GM21737 (cell line): ENCODE data around the gene IMP3.

Experiments
- ATAC-seq: cut with Tn5 transposase; IDR thresholded peaks from one replicate; pipeline ENCODE4 v1.9.1; 2021; ENCODE audit warnings: mild to moderate bottlenecking, moderate library complexity; ENCODE audit not compliant: unreplicated experiment

The IMP3 gene

GRCh38 chr15:75673426-75674235 is 33.6 kb upstream of the IMP3 start:
- no peak for ATAC-seq

DNA sequence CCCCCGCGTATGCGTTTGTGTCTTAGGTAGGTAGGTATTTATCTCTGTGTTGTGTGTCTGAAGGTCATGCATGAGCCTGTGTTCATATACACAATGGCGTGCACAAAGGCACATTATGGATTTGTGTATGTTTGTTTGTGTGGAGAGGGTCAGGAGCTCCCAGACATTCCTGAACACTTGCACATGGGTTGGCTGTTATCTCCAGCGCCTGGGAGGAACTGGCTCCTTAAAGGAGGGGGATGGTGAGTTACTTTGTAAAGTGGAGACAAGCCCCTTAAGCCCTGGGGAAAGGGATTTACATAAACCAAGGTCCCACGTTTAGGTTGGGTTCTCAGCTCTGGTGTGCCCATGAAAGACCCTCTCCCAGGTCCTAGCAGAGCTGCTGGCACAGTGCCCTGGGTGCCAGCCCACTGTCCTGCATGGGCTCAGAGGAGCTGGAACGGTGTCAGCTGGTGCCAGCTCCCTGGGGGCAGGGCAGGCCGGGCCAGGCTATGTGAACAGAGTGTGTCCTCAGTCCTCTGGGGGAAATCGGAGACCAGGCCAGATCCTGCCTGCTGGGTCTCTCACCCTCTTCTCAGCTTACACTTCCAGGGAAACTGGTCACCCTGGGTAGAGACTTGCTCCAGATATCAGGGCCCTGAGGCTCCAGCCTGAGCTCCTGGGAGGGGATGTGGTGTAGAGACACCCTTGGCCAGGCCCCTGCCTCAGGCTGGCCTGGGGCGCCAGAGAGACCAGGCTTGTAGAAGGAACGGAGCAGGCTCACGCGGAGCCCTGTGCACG is 32.8 kb upstream of the IMP3 start:
- no peak for ATAC-seq

GRCh38 chr15:75671730-75672602 is 31.9 kb upstream of the IMP3 start:
- no peak for ATAC-seq

GRCh38 chr15:75669879-75670212 is 29.8 kb upstream of the IMP3 start:
- no peak for ATAC-seq

- no peak for ATAC-seq
Observed at GRCh38 chr15:75669191-75669878, 29.3 kb upstream of the IMP3 start.

- no peak for ATAC-seq
Observed at GRCh38 chr15:75666823-75667501, 26.9 kb upstream of the IMP3 start.

DNA sequence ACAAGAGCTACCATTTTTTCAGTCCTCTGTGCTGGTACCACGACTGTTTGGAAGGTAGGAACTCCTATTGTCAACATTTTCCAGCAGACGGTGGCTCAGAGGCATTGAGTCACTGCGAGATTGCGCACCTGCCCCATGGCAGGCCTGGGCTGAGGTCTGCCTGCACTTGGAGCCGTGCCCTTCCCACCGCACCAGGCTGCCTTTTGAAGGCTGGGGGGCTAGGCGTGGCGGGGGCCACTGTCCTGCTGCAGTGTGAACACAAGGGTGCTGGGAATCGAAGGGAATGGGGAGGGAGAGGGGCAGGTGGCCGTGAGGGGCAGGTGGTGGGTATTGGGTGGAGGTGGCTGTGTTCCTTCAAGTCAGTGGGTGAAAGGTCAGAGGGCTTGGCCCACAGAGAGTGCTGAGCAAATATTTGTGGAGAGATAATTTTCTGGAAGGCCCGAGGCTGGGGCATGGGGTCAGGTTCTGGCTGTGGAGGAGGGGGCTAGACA is 24.0 kb upstream of the IMP3 start:
- no peak for ATAC-seq

GRCh38 chr15:75662823-75663519 is 22.9 kb upstream of the IMP3 start:
- ATAC-seq = no peak

GRCh38 chr15:75661756-75662140 is 21.7 kb upstream of the IMP3 start:
- ATAC-seq = no peak

DNA sequence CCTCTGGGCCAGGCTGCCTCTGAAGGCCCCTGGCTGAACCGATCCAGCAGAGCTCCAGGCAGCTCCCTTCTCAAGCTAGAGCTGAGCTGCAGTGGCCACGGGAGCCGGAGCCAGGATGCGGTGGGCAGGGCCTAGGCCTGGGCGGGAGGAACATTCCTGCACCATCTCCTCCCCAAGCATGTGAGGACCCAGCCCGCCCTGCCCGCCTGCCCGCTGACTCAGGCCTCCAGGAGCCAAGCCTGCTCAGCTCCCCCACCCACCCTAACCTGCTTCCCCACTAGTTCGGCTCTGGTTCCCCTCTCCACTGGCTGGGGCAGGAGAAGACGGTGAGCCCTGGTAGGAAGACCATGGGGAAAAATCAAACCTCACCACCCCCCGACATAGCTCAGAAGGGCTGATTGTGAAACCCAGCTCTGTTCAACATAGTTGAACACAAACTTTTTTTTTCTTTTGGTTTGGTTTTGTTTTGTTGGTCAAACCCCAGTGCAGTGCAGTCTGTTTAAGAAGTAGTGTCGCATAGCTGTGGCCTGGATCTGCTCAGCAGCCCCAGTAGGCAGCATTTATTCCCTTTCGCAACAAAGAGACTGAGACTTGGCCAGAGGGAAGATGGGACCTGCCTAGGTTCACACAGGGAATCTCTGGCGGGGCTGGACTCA is 21.2 kb upstream of the IMP3 start:
- ATAC-seq = no peak

DNA sequence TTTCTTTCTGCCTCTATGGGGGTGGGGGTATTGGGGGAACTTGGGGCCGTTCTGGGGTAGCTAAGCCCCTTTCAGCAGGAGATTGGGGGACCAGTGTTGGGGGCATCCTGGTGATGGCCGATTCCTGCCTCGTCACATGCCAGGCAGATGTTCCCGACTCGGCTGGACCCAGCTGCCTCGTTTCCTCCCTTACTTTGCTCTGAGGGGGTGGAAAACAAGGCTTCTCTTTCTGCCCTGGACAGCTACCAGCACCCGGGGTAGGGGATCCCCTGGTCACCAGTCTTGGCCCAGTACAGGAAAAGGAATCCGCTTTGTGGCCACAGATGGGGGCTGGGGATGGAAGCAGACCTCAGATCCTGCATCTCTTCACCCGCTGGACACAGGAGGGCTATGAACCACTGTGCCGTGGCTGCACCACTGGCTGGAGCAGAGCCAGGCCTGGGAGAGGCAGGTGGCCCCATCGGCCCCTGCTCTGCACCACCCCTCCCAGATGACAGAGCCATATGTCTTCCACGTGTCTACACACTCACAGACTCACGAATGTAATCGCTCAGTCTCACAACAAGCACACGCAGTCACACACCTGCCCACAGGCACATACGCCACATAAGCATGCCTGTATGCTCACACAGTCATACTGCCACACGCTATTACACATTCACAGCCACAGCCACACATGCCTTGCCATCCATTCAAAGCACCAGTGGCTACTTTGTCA is 20.1 kb upstream of the IMP3 start:
- no peak for ATAC-seq

DNA sequence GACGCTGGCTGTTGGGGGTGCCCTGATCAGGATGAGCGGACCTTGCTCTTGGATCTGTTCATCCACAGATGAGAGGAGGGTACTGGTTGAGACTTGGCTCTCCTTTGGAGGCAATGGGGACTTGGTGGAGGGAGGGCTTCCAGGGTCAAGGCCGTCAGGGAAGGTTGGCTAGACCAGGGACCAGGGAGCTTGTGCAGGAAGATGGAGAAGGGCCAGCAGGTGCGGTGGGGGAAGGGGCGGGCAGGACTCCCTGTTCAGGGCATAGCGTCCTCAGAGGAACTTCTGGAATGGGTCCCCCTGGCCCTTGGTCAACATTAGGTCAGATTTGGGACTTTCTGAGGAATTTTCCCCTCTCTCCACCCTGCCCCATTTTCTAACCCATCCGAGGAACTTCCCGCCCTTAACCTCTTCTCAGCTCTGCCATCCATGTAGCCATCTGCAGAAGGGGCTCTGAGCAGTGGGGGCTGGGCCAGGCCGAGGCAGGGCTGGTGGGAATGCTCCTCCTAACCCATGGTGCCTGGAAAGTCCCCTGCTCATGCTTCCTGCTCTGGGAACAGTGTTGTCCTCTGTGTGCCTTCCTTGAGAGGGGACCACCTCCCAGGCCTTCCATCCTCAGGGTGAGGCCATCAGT is 19.2 kb upstream of the IMP3 start:
- ATAC-seq = no peak

GRCh38 chr15:75656813-75657212 is 16.8 kb upstream of the IMP3 start:
- no peak for ATAC-seq

GRCh38 chr15:75656331-75656730 is 16.3 kb upstream of the IMP3 start:
- ATAC-seq = no peak

DNA sequence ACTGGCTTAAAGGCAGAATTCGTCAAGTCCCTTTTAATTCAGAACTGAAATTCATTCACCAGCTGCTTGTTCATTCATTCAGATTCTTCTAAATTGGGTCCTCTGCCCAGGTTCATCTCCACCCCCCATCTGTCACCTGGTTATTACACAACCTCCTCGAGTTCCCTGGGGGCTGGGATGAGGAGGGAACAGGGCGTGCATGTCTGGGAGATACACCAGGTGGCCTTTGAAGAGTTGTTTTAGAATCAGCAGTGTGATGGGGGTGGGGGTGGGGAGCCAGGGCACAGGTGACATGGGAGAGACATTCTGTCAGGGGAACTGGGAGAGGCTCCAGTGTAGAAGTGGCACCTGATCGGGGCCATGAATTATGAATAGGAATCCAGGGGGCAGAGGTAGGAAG is 15.9 kb upstream of the IMP3 start:
- ATAC-seq = no peak

GRCh38 chr15:75654201-75654907 is 14.3 kb upstream of the IMP3 start:
- no peak for ATAC-seq

- no peak for ATAC-seq
Observed at GRCh38 chr15:75653347-75653913, 13.4 kb upstream of the IMP3 start.
